NCI-H2227 (cell line): Measurements from ENCODE around the gene SKIC8.

Experiments
- DNase-seq: peaks from one replicate; lab custom pipeline; 2025; ENCODE audit not compliant: unreplicated experiment; lab: John Stamatoyannopoulos, UW

The SKIC8 gene

DNA sequence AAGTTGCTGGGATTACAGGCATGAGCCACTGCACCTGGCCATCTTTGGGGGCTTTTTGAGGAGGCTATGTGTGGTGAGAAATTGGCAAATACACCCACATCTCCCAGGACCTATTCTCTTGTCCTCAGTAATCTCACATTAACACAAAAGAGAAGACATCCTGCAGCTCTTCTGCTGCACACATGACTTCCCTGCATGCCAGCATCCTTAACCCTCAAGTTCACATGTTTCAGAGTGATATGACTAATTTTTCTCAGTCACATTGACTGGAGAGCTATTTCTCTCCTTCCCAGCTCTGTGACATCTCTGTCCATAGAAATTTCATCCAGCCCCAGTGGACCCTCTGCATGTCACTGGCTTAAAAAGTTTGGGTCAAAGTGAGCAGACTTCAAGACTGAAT, 1.9 kb upstream of the SKIC8 start:
- no peak for DNase-seq

DNA sequence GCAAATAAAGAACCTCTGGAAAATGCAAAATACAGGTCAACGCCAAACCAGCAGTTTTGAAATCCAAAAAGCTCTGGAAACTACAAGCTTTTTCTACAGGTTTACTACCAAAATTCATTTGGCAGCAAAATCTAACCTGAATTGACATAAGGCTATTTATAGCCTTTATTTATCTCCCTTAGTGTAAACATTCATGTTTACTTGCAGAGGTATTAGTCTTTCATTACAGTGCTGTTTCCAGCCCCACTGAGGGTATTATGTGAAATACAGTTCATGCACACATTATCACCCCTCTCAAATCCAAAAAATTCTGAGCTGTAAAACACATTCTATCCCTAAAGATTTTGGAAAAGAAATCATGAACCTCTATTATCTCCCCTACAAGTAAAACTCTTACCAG, 7.2 kb downstream of the SKIC8 start:
- DNase-seq = no peak

- DNase-seq = no peak
Observed at GRCh38 chr15:78291698-78292097, 7.7 kb downstream of the SKIC8 start.

DNA sequence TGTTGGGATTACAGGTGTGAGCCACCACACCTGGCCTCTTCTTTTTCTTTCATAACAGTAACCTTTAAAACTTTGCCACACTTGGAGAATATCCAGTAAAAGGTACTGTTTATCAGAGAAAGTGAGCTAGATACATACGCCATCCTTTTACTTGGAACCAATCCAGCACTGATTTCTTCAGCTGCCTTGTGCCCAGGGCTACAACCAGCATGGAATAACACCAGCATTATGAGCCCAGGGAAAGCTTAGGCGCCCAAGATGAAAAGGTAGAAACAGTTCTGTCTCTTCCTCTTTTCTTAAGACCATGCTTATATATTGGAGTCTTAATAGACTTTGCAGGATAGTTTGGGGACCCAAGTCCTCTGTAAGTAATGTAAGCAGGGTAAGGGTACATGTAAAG, 8.4 kb downstream of the SKIC8 start:
- DNase-seq = no peak

GRCh38 chr15:78290222-78290621, 9.2 kb downstream of the SKIC8 start:
- DNase-seq = no peak

- peak; percentile 8 for DNase-seq
Observed at GRCh38 chr15:78284758-78285157, 14.7 kb downstream of the SKIC8 start.

GRCh38 chr15:78282324-78282723, 17.1 kb downstream of the SKIC8 start:
- DNase-seq = no peak

GRCh38 chr15:78280319-78281072, 18.9 kb downstream of the SKIC8 start:
- no peak for DNase-seq

DNA sequence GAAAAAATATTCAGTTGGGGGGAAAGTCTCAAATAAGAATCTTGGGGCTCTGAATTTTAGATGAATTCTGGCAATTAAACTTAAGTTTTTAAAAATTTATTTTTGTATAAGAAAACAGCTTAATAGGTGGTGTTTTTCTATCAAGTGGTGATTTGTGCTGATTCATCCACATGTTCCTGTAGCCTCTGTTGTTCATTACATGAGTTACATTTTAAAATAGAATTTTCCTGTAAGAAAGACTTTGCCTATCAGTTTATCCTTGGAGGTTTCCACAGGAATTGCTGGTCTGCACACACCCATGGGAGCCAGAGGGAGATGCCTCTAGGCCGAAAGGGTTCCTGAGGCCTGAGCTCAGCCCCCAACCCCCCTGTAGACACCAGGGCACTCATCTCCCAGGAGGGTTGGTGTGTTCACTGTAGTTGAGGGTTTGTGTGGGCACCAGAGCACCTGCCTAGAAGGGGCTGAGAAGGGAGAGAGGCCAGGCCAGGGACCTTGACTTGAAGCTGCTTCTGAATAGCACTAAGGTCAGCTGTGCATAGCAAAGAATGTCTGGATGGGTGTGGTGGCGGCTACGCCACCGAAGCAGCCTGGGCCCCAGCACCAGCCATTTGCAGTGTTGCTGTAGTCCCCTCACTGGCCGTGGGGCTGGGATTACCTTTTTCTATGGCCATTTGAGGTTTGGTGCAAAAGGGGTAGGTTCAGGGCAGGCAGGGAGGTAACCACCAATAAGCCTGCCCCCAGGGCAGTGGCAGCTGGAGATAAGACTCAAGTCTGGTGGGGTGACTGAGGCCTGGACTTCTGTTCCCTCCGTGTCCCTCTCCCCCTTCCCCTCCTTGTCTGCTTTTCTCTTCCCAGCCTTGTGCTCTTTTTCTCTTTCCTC, 23.1 kb downstream of the SKIC8 start:
- DNase-seq = no peak

DNA sequence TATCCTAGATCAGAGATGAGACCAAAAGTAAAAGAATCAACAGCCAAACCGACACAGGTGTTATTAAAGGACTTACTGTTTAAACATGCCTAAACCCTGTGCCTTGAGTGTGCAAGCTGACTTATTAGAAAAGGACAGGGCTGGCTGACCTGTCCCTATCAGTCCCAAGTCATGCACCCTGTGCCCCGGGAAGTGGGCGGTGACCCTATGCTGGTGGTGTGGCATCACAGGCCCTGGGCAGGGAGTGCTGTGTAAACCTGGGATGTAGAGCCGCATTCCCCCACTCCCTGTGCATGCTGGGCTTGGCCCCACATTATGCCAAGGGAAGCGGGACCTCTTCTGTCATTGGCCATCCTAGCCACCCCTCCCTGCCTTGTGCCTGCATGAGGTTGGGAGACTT, 24.4 kb downstream of the SKIC8 start:
- no peak for DNase-seq

- DNase-seq = no peak
Observed at GRCh38 chr15:78272776-78273175, 26.6 kb downstream of the SKIC8 start.

DNA sequence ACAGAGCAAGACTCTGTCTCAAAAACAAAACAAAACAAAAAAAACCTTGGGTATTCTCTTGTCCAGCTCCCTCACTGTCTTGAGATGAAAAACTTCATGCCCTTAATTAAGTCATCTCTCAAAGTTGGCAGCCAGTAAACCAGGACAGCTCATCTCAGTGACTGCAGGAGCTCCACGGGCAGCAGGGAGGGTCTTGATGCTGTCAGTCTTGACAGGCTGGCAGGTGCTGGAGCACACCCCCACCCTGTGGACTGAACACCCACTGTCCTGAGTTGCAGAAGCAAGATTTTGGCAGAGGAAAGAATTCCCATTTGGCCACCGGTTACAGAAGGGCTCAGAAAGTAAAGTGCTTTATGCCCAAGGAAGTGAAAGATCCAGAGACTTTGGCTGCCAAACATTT, 27.1 kb downstream of the SKIC8 start:
- no peak for DNase-seq

GRCh38 chr15:78266806-78267205, 32.6 kb downstream of the SKIC8 start:
- DNase-seq = no peak

DNA sequence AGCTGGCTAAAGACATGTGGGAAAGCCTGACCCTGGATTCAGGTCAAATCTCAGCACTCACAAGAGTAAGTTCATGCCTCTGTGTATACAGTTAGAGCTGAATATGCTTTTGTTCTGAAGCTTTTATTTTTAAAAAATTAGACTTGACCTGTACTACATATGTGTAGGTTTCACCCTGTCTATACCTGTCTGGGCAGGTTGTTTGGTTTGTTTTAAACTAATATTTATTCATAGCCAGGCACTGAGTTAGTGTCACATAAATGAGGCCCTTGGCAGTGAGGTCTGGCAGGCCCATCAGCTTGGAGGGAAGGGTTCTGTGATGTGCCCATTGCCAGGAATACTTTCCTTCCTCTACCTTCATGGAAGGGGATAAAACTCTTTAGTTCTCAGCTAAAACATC, 33.2 kb downstream of the SKIC8 start:
- no peak for DNase-seq

- no peak for DNase-seq
Observed at GRCh38 chr15:78265752-78266224, 33.6 kb downstream of the SKIC8 start.

GRCh38 chr15:78265137-78265460, 34.3 kb downstream of the SKIC8 start:
- DNase-seq = no peak

GRCh38 chr15:78264304-78265136, 34.9 kb downstream of the SKIC8 start, which contains the start of gene DNAJA4:
TSS of gene DNAJA4 (plus strand) at chr15:78264562. CDS start at chr15:78264764, 202 bp downstream.
- DNase-seq = peak; percentile 40

- no peak for DNase-seq
Observed at GRCh38 chr15:78263907-78264303, 35.5 kb downstream of the SKIC8 start.

DNA sequence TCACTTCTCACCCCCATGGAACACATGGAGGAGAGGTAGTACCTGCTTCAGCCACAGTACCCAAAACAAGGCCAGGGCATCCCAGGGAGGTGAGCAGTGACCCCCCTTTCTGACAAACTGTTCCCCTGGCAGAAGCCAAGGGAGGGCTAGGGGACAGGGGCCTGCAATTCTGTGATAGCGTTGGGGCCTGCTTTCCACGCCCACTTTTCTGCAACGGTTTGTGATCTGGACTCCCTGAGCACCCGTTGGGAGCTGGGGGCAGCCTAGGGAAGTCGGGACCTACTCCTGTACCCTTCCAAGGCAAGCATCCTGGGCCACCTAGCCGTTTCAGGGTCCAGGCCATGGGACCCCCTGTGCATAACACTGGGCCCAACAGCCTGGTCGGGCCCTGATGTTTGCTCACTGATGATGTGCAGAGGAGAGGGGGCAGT, 36.0 kb downstream of the SKIC8 start:
- DNase-seq = no peak

DNA sequence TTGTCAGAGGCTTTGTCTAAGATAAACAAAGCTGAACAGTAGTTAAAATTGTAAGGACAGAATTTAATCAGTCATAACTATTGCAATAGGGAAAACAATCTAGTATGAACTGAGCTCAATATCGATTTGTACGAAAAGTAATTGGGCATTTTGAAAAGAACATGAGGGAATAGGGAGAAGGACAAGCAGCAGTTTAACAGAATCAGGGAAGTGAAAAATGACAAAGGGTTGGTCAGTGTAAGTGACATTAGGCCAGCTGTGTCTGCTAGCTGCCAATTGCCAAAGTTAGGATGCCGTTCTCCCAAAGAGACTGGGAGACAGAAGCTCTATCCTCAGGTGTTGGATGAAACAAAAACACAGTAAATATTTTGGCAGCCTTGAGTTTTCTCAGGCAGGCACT, 38.3 kb downstream of the SKIC8 start:
- no peak for DNase-seq

DNA sequence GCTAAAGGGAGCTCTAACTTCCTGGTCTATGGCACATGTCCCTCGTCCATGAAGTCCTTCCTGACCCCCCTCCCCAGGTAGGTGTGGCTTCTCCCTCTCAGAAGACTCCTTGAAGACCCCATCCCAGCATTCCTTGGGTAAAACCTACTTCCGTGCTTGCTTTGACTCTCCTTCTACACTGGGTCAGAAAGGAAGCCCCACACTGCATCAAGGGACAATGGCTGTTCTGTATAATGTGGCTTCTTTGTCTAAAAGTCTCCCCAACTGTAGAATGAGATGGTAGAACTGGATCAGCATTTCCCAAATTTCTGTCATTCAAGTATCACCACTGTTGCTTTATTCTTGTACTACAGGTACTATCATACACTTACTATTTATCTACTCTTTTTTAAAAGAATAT, 38.9 kb downstream of the SKIC8 start:
- no peak for DNase-seq
